DMS153 treated with DMSO at 0.1 percent for 48 hours (cell line): ENCODE measurements around the gene NSUN6.
A peak's percentile ranks its signal among the peaks of the same experiment; 100 is the strongest.
"Not testable (repeated sequence)": the region's sequence is repeated elsewhere in the genome, so short reads cannot be mapped to it uniquely, and the experiment has no call there.

ENCODE experiments used
- DNase-seq: peaks from one replicate; lab custom pipeline; 2025; ENCODE audit not compliant: unreplicated experiment; lab: John Stamatoyannopoulos, UW

Gene NSUN6

DNA sequence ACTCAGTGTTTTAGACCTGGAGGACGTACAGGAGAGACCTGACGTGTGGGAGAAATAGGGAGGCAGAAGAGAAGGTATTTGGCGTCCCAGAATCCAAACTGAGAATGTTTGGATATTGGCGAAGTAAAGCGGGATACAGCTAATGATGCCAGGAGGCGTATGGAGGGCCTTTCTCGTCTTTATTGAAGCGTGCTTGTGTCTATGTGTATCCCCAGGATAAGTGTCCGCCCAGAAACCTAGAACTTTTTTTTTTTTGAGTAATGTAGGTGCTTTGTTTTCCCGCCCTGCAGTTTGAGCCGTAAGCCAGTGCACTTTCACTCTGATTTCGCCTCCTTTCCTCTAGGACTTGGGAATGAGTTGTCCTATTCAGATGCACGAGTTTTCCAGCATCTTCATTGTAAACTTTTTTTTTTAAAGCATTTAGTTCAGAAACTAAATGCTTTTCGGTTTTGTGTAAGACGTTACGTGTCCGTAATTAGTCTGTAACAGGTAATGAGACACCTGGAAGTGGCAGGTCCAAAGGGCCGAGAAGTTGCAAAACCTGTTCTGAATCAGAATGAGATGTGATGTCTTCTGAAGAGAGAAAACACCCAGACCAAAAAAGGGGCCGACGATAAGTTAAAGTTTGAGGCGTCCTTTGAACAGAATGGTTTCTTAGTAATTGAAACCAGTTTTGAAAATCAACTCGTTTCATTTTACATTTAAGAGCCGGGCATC lies 8.6 kb upstream of the NSUN6 start:
- DNase-seq, result no peak

DNA sequence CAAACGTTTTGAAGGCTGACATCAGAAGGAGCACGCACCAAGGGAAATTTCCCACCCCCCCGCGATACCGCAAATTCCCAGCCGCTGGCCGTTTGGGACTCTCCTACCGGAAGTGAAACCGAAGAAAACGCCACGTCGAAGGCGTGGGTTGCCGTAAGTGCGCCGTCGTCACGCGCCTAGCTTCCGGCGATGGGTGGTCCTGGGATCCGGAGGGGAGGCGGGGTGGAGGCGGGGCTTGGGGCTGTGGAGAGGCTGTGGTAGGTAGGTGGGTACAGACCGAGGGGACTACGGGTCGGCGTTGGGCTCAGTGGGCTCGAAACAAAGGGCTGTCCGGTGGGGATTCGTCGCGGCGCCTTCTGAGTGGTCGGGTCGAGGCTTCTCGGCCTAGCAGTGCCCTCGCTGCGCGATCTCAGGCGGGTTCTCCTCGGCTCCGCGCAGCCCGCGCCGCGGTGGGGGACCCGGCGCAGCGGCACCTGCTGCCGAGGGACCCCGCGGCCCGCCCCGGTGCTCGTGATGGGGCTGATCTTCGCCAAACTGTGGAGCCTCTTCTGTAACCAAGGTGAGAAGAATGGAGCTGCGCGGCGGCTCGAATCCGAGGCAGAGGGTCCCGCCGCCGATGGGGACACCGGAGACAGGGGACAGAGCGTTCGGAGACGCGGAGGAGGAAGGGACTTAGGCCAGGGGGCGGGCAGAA lies 7.9 kb upstream of the NSUN6 start, which contains the start of gene ARL5B:
ARL5B (plus strand) TSS at position 307 of the 694 bp plus-strand sequence; CDS start at position 514, 207 bp downstream.
- peak; percentile 12 for DNase-seq

DNA sequence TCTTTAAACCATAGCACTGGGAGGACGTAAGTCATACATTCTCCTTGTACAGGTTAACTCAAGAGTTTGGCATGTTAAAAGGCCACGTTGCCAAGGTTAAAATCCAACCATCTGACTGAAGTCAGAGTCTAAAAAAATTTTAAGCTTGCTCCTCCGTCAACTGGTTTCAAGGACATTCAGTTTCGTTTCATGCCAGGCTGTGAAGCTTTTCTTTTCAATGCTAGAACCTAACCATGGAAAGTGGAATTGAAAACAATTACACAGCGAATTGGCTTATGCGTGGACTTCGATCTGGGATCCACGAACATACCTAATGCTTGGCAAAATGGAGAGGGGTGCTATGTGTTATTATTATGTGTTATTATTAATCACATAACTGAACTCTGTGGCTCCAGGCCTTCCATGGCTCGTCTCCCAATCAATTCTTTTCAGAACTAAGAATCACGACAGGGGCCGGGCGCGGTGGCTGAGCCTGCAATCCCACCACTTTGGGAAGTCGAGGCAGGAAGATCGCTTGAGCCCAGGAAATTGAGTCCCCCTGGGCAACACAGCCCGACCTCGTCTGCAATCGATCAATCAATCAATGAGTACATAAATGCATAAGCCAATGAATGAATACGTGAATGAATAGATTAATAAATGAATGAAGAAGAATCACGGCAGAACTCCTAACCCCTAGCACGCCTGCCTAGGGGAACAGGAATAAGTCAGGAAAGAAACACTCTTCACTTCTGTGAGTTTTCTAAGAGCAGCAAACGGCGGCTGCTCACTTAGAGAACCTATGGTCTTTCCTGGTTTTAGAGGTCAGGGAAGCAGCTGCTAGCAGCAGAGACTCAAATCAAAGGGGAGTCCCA lies 7.1 kb upstream of the NSUN6 start:
- no peak for DNase-seq

GRCh38 chr10:18656724-18657123 lies 5.3 kb upstream of the NSUN6 start:
- no peak for DNase-seq

DNA sequence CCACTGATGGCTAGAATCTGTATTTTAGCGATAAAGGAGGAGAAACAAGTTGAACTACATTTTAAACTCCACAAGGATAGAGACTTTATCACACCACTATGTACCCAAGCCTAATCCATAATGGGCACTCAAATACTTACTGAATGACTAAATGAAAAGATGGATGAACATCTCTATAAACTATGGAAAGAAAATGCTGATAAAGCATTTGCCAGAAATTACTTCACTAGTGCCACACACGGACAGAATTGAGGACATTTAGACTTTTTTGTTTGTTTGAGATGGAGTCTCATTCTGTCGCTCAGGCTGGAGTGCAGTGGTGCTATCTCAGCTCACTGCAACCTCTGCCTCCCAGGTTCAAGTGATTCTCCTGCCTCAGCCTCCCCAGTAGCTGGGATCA lies 1.7 kb upstream of the NSUN6 start:
- DNase-seq, result no peak

GRCh38 chr10:18650404-18650997 lies 886 bp downstream of the NSUN6 start:
- DNase-seq, result no peak

GRCh38 chr10:18649364-18649959 lies 1.9 kb downstream of the NSUN6 start:
- no peak for DNase-seq

DNA sequence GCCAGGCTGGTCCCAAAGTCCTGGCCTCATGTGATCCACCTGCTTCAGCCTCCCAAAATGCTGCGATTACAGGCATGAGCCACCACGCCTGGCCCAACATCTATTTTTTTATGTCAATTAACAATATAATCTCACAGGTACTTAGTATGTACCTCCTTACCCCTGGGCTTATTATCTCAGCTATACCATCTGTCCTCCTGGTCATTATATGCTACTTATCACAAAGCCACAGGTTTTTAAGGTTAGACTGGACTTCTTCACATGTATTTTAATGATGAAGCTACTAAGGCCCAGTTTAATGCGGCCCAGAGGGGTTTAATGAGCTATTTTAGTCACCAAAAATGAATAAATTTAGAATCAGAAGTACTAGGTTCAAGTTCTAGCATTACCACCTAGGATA lies 3.4 kb downstream of the NSUN6 start:
- no peak for DNase-seq

GRCh38 chr10:18647151-18647550 lies 4.2 kb downstream of the NSUN6 start:
- DNase-seq, result no peak

GRCh38 chr10:18639719-18640118 lies 11.7 kb downstream of the NSUN6 start:
- not testable (repeated sequence) for DNase-seq

GRCh38 chr10:18637400-18637799 lies 14.0 kb downstream of the NSUN6 start:
- DNase-seq, result not testable (repeated sequence)

- no peak for DNase-seq
These were observed 15.4 kb downstream of the NSUN6 start for GRCh38 chr10:18635995-18636394.

- not testable (repeated sequence) for DNase-seq
These were observed 18.9 kb downstream of the NSUN6 start for GRCh38 chr10:18632500-18632899.

DNA sequence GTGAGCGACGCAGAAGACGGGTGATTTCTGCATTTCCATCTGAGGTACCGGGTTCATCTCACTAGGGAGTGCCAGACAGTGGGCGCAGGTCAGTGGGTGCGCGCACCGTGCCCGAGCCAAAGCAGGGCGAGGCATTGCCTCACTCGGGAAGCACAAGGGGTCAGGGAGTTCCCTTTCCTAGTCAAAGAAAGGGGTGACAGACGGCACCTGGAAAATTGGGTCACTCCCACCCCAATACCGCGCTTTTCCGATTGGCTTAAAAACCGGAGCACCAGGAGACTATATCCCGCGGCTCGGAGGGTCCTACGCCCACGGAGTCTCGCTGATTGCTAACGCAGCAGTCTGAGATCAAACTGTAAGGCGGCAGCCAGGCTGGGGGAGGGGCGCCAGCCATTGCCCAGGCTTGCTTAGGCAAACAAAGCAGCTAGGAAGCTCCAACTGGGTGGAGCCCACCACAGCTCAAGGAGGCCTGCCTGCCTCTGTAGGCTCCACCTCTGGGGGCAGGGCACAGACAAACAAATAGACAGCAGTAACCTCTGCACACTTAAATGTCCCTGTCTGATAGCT lies 23.9 kb downstream of the NSUN6 start:
- DNase-seq, result not testable (repeated sequence)

DNA sequence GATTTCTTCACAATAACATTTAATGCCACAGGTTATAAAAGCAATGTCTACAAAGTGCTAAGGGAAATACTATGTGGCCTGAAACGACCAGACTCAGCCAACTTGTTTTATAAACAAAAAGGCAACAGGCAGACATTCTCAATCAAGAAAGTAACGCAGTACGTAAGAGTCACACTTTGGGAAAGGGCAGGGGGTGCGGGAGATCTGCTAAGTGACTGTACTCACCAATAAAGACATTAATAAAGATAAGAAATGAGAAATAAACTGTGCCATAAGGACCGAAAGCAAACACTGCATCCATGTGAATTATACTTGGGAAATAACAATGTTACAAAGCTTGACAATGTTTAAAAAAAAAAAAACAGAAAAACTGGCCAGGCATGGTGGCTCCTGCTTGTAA lies 25.5 kb downstream of the NSUN6 start:
- DNase-seq, result no peak

GRCh38 chr10:18623671-18624070 lies 27.7 kb downstream of the NSUN6 start:
- DNase-seq, result not testable (repeated sequence)

- DNase-seq, result no peak
These were observed 30.5 kb downstream of the NSUN6 start for GRCh38 chr10:18620856-18621255.

DNA sequence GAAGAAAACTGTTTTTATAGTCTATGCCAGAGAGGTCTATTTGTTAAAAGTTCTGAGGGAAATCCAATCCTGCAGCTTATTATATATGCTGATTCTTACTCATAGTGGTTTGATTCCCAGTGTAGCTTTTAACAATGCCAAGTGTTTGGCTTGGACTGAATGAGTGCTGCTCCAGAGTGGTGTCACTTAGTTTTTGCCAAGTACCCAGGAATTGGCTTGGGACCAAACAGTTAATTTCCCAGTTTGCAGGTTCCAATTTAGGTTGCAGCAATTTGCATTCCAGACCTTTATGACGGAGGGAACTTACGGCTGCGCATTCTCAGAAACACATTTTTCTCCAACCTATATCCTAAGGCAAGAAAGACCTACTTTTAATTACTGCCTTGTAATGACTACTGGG lies 32.4 kb downstream of the NSUN6 start:
- no peak for DNase-seq

DNA sequence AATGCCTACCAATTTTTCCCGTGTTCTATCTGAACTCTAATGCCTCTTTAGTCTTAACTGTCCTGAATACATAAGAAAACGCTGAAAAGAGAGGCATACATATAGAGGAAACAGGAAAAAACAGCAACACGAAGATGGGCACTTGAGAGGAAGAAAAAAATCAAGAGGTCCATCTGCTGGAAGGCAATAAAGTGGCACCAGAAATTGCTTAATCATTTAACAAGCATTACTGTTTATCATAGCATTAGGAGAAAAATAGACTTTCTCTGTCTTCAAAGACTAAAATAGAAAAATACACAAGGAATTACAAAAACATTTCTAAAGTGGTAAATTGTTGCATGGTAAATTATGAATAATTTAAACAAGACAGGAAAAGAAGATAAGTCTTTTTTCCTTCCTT lies 35.0 kb downstream of the NSUN6 start:
- no peak for DNase-seq

DNA sequence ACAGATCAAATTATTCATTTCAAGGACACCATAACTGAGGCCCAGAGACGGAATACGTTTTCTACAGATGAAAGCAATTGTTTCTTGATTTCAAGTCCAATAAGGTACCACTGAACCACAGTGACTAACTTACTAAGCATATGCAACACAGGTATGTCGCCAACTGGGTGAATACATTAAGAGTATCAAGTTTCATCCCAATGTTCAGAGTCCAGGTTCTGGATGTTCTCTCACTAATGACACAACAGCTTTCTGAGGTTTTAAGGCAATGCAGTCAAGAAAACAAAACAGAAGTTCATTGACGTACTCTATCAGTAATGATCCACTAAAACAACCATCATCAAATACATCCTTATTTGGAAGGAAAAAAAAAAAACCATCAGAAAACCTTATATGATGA lies 35.8 kb downstream of the NSUN6 start:
- no peak for DNase-seq
